PC-3 (cell line): ENCODE results near the gene ERAP2. TPM values are rescaled to one million over a fixed set of nuclear protein-coding genes. Genes with fewer than 3 reads are reported as not detected.

Source experiments
- ATAC-seq: fragments of 200-7000 bp; cut with Tn5 transposase; 2 replicates; pipeline ENCODE4 v1.9.1; 2020; ENCODE audit warnings: mild to moderate bottlenecking, moderate library complexity
- BruUV-seq: library from RNA; stranded (reverse); fragments of 400-500 nt; replicated peaks from 2 replicates; lab custom pipeline; 2021; lab: Mats Ljungman, UMichigan
- CTCF ChIA-PET: fragments of 300-600 bp; sonication (Branson Sonifier 250); formaldehyde crosslinking; loops from one replicate; lab custom pipeline; 2022; ENCODE audit warnings: antibody characterized with exemption; lab: Charles Lee
- POLR2A ChIA-PET: fragments of 300-600 bp; sonication (Branson Sonifier 250); formaldehyde crosslinking; loops from one replicate; lab custom pipeline; 2022; ENCODE audit warnings: antibody characterized with exemption; ENCODE audit not compliant: unreplicated experiment; lab: Charles Lee
- DNase-seq: peaks from one replicate; pipeline ENCODE4 v3.0.0-alpha.2; 2015
- H2AFZ ChIP-seq: fragments of 300-600 bp; sonication (generic); 2 replicates; pipeline ENCODE4 v1.6.0; 2016; ENCODE audit warnings: antibody characterized with exemption, low read length
- H3F3A ChIP-seq: fragments of 300-600 bp; sonication (generic); one replicate; pipeline ENCODE4 v1.6.0; 2017; ENCODE audit warnings: antibody characterized with exemption, low read length, control low read depth, mild to moderate bottlenecking; ENCODE audit not compliant: unreplicated experiment
- H3K27ac ChIP-seq: fragments of 300-600 bp; sonication (generic); 2 replicates; pipeline ENCODE4 v1.5.1; 2016; ENCODE audit warnings: mild to moderate bottlenecking, low read length
- H3K27me3 ChIP-seq: fragments of 300-600 bp; sonication (generic); 2 replicates; pipeline ENCODE4 v1.6.1; 2016; ENCODE audit warnings: low read length, mixed read lengths
- H3K36me3 ChIP-seq: fragments of 300-600 bp; sonication (generic); 2 replicates; pipeline ENCODE4 v1.6.1; 2016; ENCODE audit warnings: low read depth, mixed run types, low read length, mixed read lengths
- H3K4me1 ChIP-seq: fragments of 300-600 bp; sonication (generic); 2 replicates; pipeline ENCODE4 v1.5.1; 2016; ENCODE audit warnings: low read length; ENCODE audit not compliant: insufficient read depth
- H3K4me2 ChIP-seq: fragments of 300-600 bp; sonication (generic); 2 replicates; pipeline ENCODE4 v1.6.0; 2016; ENCODE audit warnings: low read length
- H3K4me3 ChIP-seq: fragments of 300-600 bp; sonication (generic); 2 replicates; pipeline ENCODE4 v1.5.1; 2016; ENCODE audit warnings: mild to moderate bottlenecking, low read length, mixed read lengths
- H3K79me2 ChIP-seq: fragments of 300-600 bp; sonication (generic); 2 replicates; pipeline ENCODE4 v1.6.1; 2017; ENCODE audit warnings: low read length, mixed read lengths
- H3K9ac ChIP-seq: fragments of 300-600 bp; sonication (generic); 2 replicates; pipeline ENCODE4 v1.6.0; 2016; ENCODE audit warnings: mild to moderate bottlenecking, low read length
- H3K9me2 ChIP-seq: fragments of 300-600 bp; sonication (generic); replicated peaks from 2 replicates; pipeline ENCODE4 v1.6.1; 2016; ENCODE audit warnings: mixed run types, low read length, mixed read lengths
- H3K9me3 ChIP-seq: fragments of 300-600 bp; sonication (generic); 2 replicates; pipeline ENCODE4 v1.6.1; 2016; ENCODE audit warnings: low read length, mixed read lengths
- H4K20me1 ChIP-seq: fragments of 300-600 bp; sonication (generic); 2 replicates; pipeline ENCODE4 v1.6.1; 2016; ENCODE audit warnings: low read length, mixed read lengths
- EZH2 ChIP-seq: fragments of 300-600 bp; sonication (generic); IDR thresholded peaks from one replicate; pipeline ENCODE4 v1.6.1; 2017; ENCODE audit warnings: antibody characterized with exemption, mild to moderate bottlenecking, low read length; ENCODE audit not compliant: unreplicated experiment
- EZH2phosphoT487 ChIP-seq: fragments of 300-600 bp; sonication (generic); IDR thresholded peaks from 2 replicates; pipeline ENCODE4 v1.6.1; 2018; ENCODE audit warnings: mild to moderate bottlenecking, antibody characterized with exemption, low read length, borderline replicate concordance
- intact Hi-C: fragments of 100-400 bp; cut with micrococcal nuclease; formaldehyde crosslinking; loops from 2 replicates; pipeline ENCODE4 v1.9.0; 2023
- total RNA-seq: library from RNA; depleted of rRNA; stranded (reverse); fragments of >200 nt; gene quantifications from 2 replicates; pipeline ENCODE4 v1.2.3, GENCODE V29; 2014
- TF ChIP-seq, protein P1 (sequence below): fragments of 300-600 bp; sonication (generic); conservative IDR thresholded peaks from 2 replicates; pipeline ENCODE4 v1.5.1; 2017; ENCODE audit warnings: antibody characterized with exemption, low read depth, mild to moderate bottlenecking, low read length

ERAP2 gene
- total RNA-seq, 1 experiment from 2014 or later: 9.6 TPM

DNA sequence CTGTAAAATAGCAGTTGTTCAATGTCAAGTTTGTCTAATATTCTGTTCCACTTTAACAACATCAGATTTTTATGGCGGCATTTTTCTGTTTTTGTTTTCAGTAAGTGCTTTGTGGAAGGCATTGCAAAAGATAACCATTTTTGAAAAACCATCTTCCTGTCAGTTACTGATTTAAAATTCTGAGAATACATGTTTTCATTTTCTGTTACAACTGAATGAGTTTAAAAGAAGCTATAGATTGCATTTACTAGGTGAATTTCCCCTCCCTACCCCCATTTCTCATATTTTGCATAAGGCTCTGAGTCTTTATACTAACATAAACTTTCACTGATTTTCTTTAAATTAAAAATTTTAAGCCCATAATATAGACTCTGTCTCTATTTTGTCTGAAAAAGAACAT, 4.6 kb upstream of the ERAP2 start:
- POLR2A ChIA-PET: no interaction called here
- no TSS peak for BruUV-seq
- DNase-seq: no peak
- Histone ChIP-seq H3K9me3 (no peaks in the 10 kb centered on the region), H3K4me3 (no peak overlapping the region), H3K9me2 (0 out of 2 replicates have a peak, but pooled peaks cover 3% of the 10 kb centered on the region), H3K4me1 (peaks cover 12% of the 10 kb centered on the region; the same call in 1 of the 2 replicates), H3K4me2 (no peak overlapping the region), H3K36me3 (no peaks in the 10 kb centered on the region), H4K20me1 (no peaks in the 10 kb centered on the region), H3K9ac (no peak overlapping the region), H3K27ac (no peak overlapping the region), H2AFZ (no peak overlapping the region), H3F3A (no peaks in the 10 kb centered on the region), H3K79me2 (no peaks in the 10 kb centered on the region), H3K27me3 (no peaks in the 10 kb centered on the region)
- CTCF ChIA-PET: no interaction called here
- no peak for ATAC-seq
- TF ChIP-seq, protein P1, sequence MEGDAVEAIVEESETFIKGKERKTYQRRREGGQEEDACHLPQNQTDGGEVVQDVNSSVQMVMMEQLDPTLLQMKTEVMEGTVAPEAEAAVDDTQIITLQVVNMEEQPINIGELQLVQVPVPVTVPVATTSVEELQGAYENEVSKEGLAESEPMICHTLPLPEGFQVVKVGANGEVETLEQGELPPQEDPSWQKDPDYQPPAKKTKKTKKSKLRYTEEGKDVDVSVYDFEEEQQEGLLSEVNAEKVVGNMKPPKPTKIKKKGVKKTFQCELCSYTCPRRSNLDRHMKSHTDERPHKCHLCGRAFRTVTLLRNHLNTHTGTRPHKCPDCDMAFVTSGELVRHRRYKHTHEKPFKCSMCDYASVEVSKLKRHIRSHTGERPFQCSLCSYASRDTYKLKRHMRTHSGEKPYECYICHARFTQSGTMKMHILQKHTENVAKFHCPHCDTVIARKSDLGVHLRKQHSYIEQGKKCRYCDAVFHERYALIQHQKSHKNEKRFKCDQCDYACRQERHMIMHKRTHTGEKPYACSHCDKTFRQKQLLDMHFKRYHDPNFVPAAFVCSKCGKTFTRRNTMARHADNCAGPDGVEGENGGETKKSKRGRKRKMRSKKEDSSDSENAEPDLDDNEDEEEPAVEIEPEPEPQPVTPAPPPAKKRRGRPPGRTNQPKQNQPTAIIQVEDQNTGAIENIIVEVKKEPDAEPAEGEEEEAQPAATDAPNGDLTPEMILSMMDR: no peak
- TF ChIP-seq EZH2 (no peak), EZH2phosphoT487 (no peak)
- intact Hi-C loops: loop anchor here (10.0 kb wide), 1 partner anchor 123 kb away; no protein-coding TSS in a partner anchor

DNA sequence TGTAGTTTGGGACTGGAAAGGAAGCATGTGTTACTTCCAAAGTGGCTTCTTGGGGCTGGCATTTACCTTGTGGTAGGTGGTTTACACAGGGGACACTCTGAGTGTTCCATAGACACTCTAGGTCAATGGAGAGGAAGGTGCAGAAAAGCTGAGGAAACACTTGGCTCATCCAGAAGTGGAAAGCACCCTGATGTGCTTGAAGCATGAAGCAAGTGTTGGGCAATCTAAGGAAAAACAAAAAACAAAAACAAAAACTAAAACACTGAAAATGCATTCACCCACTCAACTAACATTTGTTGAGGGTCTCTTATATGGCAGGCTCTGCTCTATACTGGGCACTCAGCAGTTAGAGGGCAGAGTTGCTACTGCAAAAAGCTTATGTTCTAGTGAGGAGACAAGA, 2.9 kb upstream of the ERAP2 start:
- Histone ChIP-seq H3F3A (no peaks in the 10 kb centered on the region), H3K9me2 (0 out of 2 replicates have a peak, but pooled peaks cover 3% of the 10 kb centered on the region), H2AFZ (no peak overlapping the region), H3K79me2 (no peaks in the 10 kb centered on the region), H3K27ac (no peak overlapping the region), H3K36me3 (no peaks in the 10 kb centered on the region), H3K4me2 (no peak overlapping the region), H3K9me3 (no peaks in the 10 kb centered on the region), H3K4me1 (peaks cover 17% of the 10 kb centered on the region; the same call in 1 of the 2 replicates), H3K4me3 (no peak overlapping the region), H3K27me3 (no peaks in the 10 kb centered on the region), H3K9ac (no peak overlapping the region), H4K20me1 (no peaks in the 10 kb centered on the region)
- BruUV-seq: no TSS peak
- DNase-seq (no peak), ATAC-seq (no peak)
- CTCF ChIA-PET: no interaction called here
- POLR2A ChIA-PET: no interaction called here
- intact Hi-C loops: loop anchor here (10.0 kb wide), 1 partner anchor 121 kb away; no protein-coding TSS in a partner anchor
- TF ChIP-seq, protein P1: no peak
- TF ChIP-seq EZH2 (no peak), EZH2phosphoT487 (no peak)

DNA sequence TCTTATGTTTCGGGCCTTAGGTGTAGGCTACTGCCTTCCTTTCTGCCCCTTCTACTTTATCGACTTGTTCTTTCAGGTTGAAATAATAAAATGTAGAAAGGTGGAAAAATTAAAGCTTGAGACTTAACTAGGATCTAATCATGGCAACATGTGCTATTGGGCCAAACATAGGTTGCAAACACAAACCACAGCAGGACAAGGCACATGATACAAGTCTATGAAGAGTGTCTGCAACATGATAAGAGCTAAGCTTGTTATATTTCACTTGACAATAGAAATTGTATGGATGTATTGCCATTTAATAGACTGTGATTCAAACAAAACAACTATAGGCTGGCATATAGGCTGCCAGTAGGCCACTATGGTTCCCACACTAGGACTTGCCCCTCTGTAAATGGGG, 1.7 kb upstream of the ERAP2 start:
- BruUV-seq: no TSS peak
- Histone ChIP-seq H3K27ac (no peak overlapping the region), H3F3A (no peaks in the 10 kb centered on the region), H3K4me1 (peaks cover 17% of the 10 kb centered on the region; the same call in 1 of the 2 replicates), H3K79me2 (no peaks in the 10 kb centered on the region), H3K4me2 (no peak overlapping the region), H3K9ac (no peak overlapping the region), H3K9me2 (0 out of 2 replicates have a peak, but pooled peaks cover 3% of the 10 kb centered on the region), H3K36me3 (no peaks in the 10 kb centered on the region), H3K9me3 (no peaks in the 10 kb centered on the region), H3K27me3 (no peaks in the 10 kb centered on the region), H4K20me1 (no peaks in the 10 kb centered on the region), H2AFZ (0 out of 2 replicates have a peak overlapping the region, but pooled peaks have one; percentile 29), H3K4me3 (no peak overlapping the region)
- ATAC-seq (no peak), DNase-seq (no peak)
- CTCF ChIA-PET: interaction anchor here (0.7 kb wide), 2 partner anchors 261 to 1234 kb away, joined by 3 to 7 read pairs; no protein-coding TSS in a partner anchor
- intact Hi-C loops: loop anchor here (10.0 kb wide), 1 partner anchor 120 kb away; no protein-coding TSS in a partner anchor
- TF ChIP-seq, protein P1: no peak
- TF ChIP-seq EZH2phosphoT487: no peak
- no peak for TF ChIP-seq EZH2
- POLR2A ChIA-PET: no interaction called here
